ENCODE results near the gene TSC22D4. TPM values are rescaled to one million over a fixed set of nuclear protein-coding genes. Genes with fewer than 3 reads are reported as not detected.
A peak's percentile ranks its signal among the peaks of the same experiment; 100 is the strongest.

Gene TSC22D4
- total RNA-seq, 2 experiments from 2014 or later = 34.6 to 36.5 TPM

- Mint-ChIP-seq H3K4me3 (peak overlapping the region; percentile 81), H3K27me3 (no peaks in the 10 kb centered on the region), H3K36me3 (ENCODE audit: low read depth) (peaks cover 11% of the 10 kb centered on the region), H3K4me1 (ENCODE audit: low read depth) (peaks cover 38% of the 10 kb centered on the region), H3K27ac (no peak overlapping the region), H3K9me3 (no peaks in the 10 kb centered on the region)
- H3K4me1 ChIP-seq (ENCODE audit: insufficient read depth, low read length) = peaks cover 52% of the 10 kb centered on the region
- ATAC-seq (ENCODE audit: poor library complexity) = no peak
- intact Hi-C loops (cut with DNase I, micrococcal nuclease) = loop anchor here in 1 of 2 experiments (5.0 kb wide), 2 partner anchors 56 to 211 kb away; partner anchors contain the start of genes AGFG2 and GIGYF1
- H3K27me3 ChIP-seq (ENCODE audit: control insufficient read depth in 1 of 2, insufficient read depth in 2 of 2, low read length in 2 of 2) = no peaks in the 10 kb centered on the region
- no peak overlapping the region for H3K4me3 ChIP-seq (ENCODE audit: low read length)
- CTCF ChIA-PET = interaction anchor here (1.4 to 3.0 kb wide), 3 partner anchors 11 to 79 kb away, joined by 5 to 16 read pairs (median 14); no protein-coding TSS in a partner anchor
- TF ChIP-seq CTCF (IDR thresholded peaks at IDR 0.05) = no peak
- no peaks in the 10 kb centered on the region for H3K9me3 ChIP-seq (ENCODE audit: control insufficient read depth in 1 of 2, insufficient read depth in 1 of 2, low read length in 2 of 2)
- POLR2A ChIA-PET = no interaction called here
- no peak overlapping the region for H3K27ac ChIP-seq (ENCODE audit: low read depth in 1 of 2, low read length in 2 of 2)
- no peak for DNase-seq
- H3K36me3 ChIP-seq (ENCODE audit: insufficient read depth, low read length) = peaks cover 11% of the 10 kb centered on the region
Observed at GRCh38 chr7:100481466-100481865, 2.5 kb upstream of the TSC22D4 start.

DNA sequence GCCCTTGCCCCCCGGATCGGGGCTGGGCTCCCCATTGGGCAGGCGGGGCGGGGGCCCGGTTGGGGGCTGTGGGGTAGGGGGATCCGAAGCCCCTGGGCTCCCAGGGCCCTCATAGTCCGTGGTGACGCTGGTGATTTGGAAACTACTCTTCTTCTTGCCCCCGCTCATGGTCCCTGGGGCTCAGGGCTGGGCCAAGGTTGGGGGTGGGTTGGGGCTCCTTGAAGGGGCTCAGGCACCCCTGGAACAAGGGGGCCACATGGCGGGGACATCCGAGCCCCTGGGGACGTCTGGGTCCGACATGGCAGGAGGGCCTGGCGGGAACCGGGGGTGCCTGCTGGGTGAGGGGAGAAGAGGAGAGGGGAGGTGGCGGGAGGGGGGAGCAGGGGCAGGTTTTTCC, 1.1 kb downstream of the TSC22D4 start:
- POLR2A ChIA-PET = interaction anchor here (0.9 to 5.1 kb wide), 9 partner anchors 42 to 227 kb away, joined by 3 to 32 read pairs (median 8); partner anchors contain the start of genes AGFG2, FBXO24, LRCH4 and MEPCE
- Histone ChIP-seq H3K27me3 (ENCODE audit: control insufficient read depth in 1 of 2, insufficient read depth in 2 of 2, low read length in 2 of 2) (no peaks in the 10 kb centered on the region), H3K27ac (ENCODE audit: low read depth in 1 of 2, low read length in 2 of 2) (peak overlapping the region; percentile 72 to 73), H3K36me3 (ENCODE audit: insufficient read depth, low read length) (peaks cover 44% of the 10 kb centered on the region), H3K4me3 (ENCODE audit: low read length) (peak overlapping the region; percentile 100), H3K9me3 (ENCODE audit: control insufficient read depth in 1 of 2, insufficient read depth in 1 of 2, low read length in 2 of 2) (no peaks in the 10 kb centered on the region), H3K4me1 (ENCODE audit: insufficient read depth, low read length) (peaks cover 75% of the 10 kb centered on the region)
- peak overlapping the region; percentile 73 for H3K27ac Mint-ChIP-seq
- intact Hi-C loops (cut with DNase I, micrococcal nuclease) = loop anchor here (2.0 to 10.0 kb wide), 4 partner anchors 41 to 377 kb away; partner anchors contain the start of genes SLC12A9 (in 2 of the 2) and PPP1R35 (in 1 of the 2)
- DNase-seq = peak in 1 of 14 experiments; percentile 36
- no peak for TF ChIP-seq CTCF (IDR thresholded peaks at IDR 0.05)
- peaks cover 57% of the 10 kb centered on the region for H3K4me1 Mint-ChIP-seq (ENCODE audit: low read depth)
- H3K9me3 Mint-ChIP-seq = no peaks in the 10 kb centered on the region
- CTCF ChIA-PET = interaction anchor here (0.6 to 2.7 kb wide), 4 partner anchors 9 to 181 kb away, joined by 3 to 9 read pairs (median 3); partner anchors contain the start of gene FBXO24
- H3K4me3 Mint-ChIP-seq = peak overlapping the region; percentile 97
- ATAC-seq (ENCODE audit: poor library complexity) = no peak
- peaks cover 43% of the 10 kb centered on the region for H3K36me3 Mint-ChIP-seq (ENCODE audit: low read depth)
- H3K27me3 Mint-ChIP-seq = no peaks in the 10 kb centered on the region

- Histone ChIP-seq H3K27me3 (ENCODE audit: control insufficient read depth in 1 of 2, insufficient read depth in 2 of 2, low read length in 2 of 2) (no peaks in the 10 kb centered on the region), H3K4me1 (ENCODE audit: insufficient read depth, low read length) (peaks cover 73% of the 10 kb centered on the region), H3K4me3 (ENCODE audit: low read length) (peak overlapping the region; percentile 100), H3K27ac (ENCODE audit: low read depth in 1 of 2, low read length in 2 of 2) (peak overlapping the region; percentile 72 to 73), H3K9me3 (ENCODE audit: control insufficient read depth in 1 of 2, insufficient read depth in 1 of 2, low read length in 2 of 2) (no peaks in the 10 kb centered on the region), H3K36me3 (ENCODE audit: insufficient read depth, low read length) (peaks cover 51% of the 10 kb centered on the region)
- H3K4me3 Mint-ChIP-seq = peak overlapping the region; percentile 97
- ChIA-PET POLR2A (interaction anchor here (1.0 to 5.1 kb wide), 4 partner anchors 48 to 149 kb away, joined by 3 to 32 read pairs (median 5); partner anchors contain the start of genes AGFG2, MEPCE, MOSPD3 and ZCWPW1), CTCF (interaction anchor here (0.6 to 1.1 kb wide), 3 partner anchors 82 to 182 kb away, joined by 3 read pairs; partner anchors contain the start of gene FBXO24)
- ATAC-seq (ENCODE audit: poor library complexity) (no peak), DNase-seq (peak in 12 of 14 experiments; percentile 23 to 59 (median 37))
- H3K4me1 Mint-ChIP-seq (ENCODE audit: low read depth) = peaks cover 53% of the 10 kb centered on the region
- peaks cover 45% of the 10 kb centered on the region for H3K36me3 Mint-ChIP-seq (ENCODE audit: low read depth)
- no peak for TF ChIP-seq CTCF (IDR thresholded peaks at IDR 0.05)
- H3K9me3 Mint-ChIP-seq = no peaks in the 10 kb centered on the region
- intact Hi-C loops (cut with DNase I, micrococcal nuclease) = loop anchor here in 1 of 2 experiments (5.0 to 10.0 kb wide), 2 partner anchors 200 to 378 kb away; partner anchors contain the start of gene SLC12A9
- peak overlapping the region; percentile 86 for H3K27ac Mint-ChIP-seq
- no peaks in the 10 kb centered on the region for H3K27me3 Mint-ChIP-seq
Observed at GRCh38 chr7:100476903-100477870, 1.8 kb downstream of the TSC22D4 start.

Data from CD4-positive, alpha-beta T cell (primary cell).